GM19035 (cell line): ENCODE data around the gene SMOC1.

Source experiments
- ATAC-seq: cut with Tn5 transposase; IDR thresholded peaks from one replicate; pipeline ENCODE4 v1.9.1; 2021; ENCODE audit not compliant: unreplicated experiment

The SMOC1 gene

DNA sequence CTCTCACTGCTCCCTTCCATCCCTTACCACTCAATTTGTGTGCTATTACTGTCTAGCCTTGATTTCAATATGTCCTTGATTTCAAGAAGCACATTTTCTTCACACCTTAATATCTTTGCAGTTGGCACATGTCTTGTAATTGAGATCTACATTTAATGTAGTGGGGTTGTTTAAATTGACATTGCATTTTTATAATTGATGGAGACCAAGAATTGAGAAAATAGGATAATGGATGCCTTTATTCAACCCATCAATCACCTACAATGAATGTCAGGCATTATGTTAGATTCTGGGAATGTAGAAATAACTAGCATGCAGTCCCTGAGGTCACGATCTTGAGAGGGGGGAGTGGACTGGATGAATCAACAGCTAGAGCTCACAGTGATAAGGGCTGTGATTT, 94.6 kb downstream of the SMOC1 start:
- no peak for ATAC-seq

DNA sequence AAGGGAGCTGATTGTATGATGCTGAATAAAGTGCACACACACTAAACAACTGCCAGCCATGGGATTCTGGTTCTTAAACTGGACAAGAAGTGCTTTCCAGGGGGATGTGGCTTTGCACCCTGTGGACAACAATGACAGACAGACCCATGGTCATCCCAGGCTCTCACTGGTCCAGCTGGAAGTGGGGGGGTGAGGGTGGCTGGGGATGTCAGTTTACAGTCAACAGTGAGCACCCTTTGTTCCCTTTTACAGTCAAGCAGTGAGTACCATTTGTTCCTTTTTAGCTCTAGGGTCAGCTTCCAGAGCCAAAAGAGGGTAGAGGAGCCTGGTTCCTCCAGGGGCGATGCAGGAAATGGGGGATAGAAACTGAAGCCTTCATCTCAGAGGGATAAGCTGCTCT, 100.7 kb downstream of the SMOC1 start:
- no peak for ATAC-seq

DNA sequence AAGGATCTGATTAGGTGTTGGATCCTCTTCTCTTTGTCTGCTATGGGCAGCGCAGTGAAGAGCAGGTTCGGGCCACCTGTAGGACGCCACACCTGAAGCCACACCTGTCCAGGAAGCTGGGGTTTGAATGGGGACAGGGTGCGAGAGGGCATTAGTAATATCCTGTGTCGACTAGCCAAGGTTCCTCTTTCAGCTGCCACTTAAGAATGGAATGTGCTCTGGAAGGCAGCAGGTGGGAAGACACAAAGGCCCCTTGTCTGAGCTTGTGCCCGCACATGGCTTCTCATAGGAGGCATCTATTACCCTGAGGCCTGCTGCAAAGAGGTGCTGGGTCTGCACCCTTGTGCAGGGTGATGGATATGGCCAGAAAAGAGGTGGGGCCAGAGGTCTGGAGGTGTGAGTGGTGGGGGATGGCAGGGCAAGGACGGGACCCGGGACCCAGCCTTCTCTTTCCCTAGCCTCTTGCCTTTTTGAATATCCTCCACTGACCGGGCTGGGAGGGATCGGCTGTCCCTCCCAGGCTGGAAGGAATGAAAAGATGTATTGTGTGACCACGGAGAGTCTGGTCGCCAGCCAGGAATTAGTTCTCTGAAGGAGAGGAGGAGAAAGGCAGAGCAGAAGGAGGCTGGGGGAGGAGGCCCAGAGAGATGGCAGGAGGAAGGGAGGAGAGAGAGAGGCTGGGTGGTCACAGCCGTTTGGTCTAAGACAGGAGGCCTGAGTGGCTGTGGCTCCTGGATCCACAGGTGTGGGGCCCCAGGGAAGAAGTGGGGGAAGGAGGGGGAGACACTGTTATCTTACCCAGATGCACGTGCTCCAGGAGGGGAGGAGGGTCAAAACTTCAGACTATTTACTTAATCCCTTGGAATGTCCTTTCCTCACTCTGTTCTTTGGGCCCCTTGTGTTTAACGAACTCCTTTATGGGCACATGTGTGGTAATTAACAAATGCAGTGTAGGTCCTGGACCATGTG, 101.5 kb downstream of the SMOC1 start:
- ATAC-seq, result no peak

DNA sequence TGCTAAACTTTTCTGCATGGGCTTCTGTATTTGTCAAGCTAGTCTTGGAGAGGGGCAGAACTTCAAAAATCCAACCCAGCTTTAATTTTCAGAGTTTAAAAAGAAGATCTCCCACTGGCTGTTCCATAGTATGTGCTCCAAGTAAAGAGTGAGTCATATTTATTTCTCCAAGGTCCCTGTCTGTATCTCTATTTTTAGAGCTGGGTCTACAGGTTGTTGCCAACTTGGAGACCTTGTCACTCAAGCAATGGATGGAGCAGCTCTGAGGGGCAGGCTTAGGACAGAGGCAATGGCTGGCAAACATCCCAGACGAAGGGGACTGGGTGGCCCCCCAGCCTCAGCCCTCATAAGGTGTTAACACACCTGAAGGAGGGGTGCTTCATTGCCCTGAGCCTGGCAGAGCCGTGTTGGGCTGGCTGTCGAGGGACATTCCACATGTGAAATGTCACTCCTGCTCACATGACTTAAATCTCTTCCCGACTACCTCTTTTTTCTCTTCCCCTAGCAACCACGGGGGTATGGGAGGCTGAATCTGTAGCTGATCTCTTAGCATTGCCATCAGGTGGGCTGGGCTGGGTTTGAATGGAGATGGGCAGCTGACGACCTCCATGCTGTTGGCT, 103.1 kb downstream of the SMOC1 start:
- no peak for ATAC-seq

DNA sequence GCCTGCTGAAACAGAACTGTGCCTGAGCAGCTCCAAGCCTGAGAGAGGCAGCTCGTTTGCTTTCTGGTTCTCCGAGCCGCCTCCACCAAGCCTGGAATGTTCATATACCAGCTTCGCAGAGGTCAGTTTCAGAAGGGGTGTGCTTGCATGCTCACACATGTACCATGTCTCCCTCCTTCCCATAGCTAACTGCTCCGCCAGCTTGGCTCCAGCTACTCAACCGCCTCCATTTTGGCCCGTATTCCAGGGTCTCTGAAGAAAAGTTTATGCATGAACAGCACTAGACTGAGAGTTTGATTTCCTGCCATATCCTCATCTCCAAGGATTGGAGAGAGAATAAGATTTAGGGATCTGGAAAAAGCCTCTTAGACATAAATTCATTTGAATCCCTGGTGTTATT, 103.7 kb downstream of the SMOC1 start:
- ATAC-seq, result no peak

DNA sequence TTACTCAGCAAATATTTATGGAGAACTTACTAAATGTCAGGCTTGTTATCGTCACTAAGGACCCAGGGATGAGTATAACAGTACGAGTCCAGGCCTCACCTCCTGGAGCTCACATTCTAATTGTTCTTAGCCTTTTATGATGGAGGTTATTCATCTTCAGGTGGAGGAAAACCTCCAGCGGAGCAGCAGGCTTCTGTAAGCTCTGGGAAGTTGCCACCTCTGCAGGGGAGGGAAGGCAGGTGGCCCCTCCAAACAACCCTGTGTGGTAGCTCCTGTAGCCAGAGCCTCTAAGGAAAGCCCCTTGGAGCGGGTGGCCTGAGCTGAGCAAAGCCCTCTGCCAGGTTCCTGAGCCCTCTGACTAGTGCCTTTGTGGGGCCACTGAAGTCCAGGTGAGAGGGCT, 104.1 kb downstream of the SMOC1 start:
- no peak for ATAC-seq

DNA sequence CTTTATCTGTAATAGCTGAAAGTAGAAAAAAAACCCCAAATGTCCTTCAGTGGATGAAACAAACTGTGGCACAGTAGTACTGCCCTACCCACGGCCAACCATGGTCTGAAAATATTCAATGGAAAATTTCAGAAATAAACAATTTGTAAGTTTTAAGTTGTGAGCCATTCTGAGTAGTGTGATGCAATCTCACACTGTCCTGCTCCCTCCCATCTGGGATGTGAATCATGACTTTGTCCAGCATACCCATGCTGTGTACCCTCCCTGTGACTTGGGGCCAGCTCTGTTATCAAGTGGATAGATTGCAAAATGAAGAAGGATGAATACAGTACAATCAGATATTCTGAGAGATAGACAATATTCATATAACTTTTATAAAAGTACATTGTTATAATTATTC, 106.2 kb downstream of the SMOC1 start:
- no peak for ATAC-seq

DNA sequence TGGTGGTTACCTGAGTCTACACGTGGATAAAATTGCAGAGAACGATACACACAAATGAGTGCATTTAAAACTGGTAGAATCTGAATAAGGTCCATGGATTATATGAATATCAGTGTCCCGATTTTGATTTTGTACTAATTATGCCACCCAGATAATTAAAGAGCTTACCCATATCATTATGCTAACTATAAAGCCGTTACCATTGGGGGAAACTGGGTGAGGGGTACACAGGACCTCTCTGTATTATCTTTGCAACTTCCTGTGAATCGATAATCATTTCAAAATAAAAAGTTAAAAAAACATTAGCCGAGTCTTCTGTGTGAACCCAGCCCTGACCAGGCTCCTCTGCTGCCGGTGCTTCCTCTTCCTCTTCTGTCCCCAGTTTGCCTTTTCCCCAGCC, 107.1 kb downstream of the SMOC1 start:
- ATAC-seq, result no peak

DNA sequence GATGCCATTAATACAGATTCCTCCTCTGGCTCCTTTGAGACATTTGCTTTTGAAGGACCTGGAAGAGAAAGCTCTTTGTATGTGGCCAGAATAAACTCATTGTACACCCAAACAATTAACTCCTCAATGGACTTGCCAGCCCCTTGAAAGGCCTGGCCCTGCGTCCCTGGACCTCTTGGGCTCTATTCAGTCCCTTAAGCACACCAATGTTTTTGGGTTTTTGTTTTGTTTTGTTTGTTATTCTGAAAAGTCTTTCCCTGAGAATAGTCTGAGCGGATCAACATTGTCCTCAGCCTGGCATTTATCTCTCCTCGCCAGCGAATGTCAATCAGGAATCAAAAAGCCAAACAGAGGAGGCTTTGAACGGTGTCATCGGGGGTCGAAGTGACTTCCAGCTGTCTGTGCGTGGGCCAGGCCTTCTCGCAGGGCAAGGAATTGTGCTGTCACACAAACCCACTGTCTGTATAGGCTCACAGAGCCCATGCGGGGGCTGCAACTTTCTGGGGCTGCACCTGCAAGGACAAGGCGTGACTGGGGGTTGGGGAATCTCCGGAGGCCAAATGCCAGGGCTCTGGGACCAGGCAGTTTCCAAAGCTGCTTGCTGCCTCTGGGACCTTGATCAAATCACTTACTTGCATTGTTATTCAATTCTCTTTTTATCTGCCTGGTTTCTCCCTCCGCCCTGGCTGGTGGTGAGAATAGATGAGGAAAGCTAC, 108.3 kb downstream of the SMOC1 start:
- no peak for ATAC-seq

DNA sequence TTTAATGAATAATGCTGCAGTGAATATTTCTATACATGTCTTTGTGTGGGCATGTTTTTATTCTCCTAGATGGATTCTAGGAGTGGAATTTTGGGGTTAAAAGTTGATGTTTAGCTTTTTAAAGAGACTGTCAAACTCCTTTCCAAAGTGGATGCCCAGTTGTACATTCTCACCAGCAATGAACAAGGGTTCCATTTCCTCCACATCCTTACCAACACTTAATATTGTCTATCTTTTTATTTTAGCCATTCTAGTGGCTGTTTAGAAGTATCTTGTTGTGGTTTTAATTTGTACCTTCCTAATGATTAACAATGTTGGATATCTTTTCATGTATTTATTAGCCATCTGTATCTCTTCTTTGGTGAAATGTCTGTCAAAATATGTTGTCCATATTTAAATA, 109.8 kb downstream of the SMOC1 start:
- no peak for ATAC-seq

DNA sequence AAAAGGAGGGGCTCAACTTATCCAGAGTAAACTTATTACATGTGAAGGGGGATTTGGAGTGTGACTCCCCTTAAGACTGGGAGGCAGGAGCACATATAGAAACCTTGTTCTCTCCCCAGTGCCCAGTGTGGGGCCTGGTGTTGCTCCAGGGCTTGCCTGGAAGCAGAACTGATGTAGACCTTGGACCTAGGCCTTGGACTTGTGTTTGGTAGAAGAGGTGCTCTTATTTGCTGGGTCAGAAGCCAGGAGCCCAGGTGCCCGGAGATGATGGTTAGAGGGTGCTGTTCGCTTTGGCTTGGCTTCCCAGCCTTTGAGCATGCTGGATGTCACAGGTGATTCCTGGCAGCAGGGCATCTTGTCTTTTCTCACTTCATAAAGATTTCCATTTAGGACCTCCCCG, 110.4 kb downstream of the SMOC1 start:
- ATAC-seq, result no peak

DNA sequence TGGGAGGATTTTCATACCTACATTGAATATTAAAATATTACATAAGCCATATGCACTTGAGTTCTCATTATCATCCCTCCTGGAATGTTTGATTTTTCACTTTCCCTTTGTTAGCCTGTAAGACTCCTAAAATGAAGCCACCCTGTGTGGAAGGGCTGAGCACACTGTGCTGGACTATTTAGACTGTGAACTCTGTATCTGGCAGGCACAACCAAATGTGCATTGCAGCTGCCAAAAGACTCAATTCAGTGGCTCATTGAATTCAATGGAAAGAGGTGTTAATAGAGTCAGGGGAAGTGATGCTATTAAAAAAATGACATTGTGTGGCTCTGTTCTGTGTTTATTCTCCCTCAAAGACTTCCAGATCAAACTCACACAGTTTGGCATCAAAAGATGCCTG, 111.1 kb downstream of the SMOC1 start:
- ATAC-seq, result no peak

DNA sequence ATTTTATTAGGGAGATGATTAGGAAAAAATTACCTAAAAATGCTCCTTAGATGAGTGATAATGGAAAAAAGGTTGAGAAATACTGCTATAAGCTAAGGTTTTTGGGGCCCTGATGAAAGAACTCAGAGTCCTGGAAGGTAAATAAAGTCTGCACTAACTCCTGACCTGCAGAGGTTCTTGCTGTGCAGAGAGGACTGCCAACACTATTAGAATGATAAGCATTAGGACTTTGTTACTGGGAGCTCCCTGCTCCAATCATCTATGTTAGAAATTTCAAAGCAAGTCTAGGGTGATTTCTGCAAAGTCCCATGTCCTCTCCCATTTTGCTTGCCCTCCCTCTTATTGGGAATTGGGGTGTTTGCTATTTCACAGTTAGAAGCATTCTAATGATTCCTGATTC, 112.2 kb downstream of the SMOC1 start:
- ATAC-seq, result no peak

DNA sequence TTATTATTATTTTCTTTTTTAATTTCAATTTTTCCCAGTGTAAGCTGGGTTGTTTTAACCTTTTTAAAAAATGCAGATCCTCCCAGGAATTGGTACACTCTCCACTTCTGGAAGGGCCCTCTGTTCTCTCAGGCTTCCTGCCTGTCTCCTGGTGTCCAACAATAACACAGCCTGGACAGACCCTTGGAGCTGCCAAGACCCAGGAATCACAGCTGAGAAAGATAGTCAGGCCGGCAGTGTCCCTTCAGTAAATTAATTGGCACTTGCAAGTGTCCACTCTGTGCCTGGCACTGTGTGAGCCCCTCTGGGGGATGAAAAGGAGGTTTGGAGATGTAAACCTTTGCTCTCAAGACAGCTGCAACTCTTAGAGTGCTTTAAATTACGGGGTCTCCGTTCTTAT, 113.3 kb downstream of the SMOC1 start:
- ATAC-seq, result no peak

DNA sequence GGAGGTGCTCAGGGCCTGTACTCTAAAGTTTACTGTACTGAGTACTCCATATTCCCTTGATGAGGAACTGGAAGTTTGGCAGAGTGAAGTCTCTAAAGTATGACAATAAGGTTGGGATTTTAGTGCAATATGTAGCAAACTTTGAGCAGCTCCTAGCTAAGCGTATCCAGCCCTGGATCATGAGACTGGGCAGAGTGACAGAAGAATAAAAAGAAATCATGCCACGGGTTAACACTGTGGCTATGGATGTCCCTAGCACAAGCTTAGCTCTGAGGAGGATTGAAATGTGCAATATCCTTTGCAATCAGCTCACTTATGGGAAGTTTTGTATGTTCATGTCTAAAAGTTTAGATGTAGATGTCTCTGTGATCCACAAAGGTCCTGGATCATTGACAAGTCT, 114.1 kb downstream of the SMOC1 start:
- ATAC-seq, result no peak

DNA sequence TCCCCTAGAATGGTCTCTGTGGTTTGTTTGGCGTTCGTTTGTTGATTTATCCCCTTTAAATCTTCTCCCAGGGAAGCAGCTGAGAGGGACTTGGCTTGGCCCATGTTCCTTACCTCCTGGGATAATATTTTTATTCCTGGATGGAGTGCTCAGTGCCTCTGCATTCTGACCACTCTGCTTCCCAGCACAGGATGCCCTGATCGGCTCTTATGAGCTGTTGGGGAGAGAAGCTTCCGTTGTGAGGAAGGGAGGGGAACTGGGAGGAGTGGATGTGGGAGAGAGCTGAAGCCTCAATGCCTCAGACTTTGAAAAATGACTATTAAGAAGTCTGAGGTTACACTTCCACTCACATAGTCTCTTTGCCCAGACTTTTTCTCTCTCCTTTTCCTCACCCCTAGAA, 114.8 kb downstream of the SMOC1 start:
- no peak for ATAC-seq

DNA sequence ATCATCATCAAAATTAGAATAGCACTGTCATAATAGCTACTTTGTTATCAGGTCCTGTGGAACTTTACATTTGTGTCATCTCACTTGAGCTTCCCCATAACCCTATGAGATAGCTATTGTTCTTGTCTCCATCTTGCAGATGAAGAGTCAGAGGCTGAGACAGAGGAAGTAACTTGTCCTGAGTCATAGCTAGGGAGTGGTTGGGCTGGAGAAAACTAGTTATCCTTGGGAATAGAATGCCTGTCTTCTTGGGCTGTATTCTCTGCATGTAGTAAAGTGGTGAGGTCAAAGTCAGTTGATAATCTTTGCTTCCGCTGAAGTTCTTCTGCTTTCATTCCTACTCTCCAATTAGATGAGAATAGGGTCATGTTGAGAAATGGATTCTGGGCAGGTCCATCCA, 117.0 kb downstream of the SMOC1 start:
- ATAC-seq, result no peak

DNA sequence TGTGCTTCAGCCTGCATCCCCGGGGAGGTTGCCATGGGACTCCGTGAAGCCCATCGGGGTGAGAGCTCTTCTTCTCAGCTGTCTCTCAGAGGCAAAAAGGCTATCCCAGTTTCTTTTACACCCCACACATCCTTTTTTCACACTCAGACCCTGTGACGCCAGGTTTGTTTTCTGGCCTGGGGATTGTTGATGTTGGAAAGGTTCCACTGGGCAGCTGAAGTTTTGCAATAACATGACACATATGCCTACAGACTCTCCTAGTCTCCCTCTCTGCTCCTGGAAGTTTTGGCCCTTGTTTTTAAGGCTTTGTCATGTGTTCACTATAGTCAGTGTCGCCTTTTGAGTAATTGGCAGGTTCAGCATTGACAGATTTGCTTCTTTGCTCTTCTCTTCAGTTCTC, 118.6 kb downstream of the SMOC1 start:
- no peak for ATAC-seq

DNA sequence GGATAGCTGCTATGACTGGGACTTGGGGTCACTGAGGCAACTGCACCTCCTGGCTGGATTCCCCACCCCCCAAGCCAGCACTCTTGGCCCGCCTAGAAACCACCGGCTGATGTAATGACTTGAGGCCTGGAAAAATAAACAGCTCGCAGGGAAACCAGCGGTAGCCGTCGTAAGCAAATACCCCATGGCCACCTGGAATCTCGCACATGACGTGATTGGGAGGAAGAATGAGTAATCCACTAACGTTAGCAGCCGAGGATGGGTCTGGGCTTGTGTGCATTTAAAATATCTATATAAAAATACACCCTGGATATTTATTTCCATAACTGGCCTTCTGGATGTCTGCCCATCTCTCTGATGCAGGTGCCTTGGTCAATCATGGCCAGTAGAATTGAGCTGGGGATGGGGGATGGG, 120.1 kb downstream of the SMOC1 start:
- no peak for ATAC-seq

DNA sequence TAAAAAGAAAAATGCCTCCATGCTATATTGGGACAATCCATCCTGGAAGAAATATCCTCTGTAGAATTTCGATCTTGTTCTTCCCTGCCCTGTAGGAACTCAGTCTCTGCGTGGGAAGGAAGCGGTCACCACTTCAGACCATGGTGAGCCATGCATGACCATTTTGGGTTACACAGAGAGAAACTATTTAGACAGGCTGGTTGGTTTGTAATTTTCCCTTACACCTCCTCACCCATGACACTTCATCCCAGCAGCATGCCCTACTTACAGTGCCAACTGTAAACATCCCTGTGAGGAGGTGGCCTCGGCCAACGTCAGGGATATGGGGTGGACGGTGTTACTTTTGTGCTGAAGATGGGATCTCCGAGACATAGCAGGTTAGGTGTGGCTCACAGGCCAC, 121.4 kb downstream of the SMOC1 start:
- no peak for ATAC-seq

DNA sequence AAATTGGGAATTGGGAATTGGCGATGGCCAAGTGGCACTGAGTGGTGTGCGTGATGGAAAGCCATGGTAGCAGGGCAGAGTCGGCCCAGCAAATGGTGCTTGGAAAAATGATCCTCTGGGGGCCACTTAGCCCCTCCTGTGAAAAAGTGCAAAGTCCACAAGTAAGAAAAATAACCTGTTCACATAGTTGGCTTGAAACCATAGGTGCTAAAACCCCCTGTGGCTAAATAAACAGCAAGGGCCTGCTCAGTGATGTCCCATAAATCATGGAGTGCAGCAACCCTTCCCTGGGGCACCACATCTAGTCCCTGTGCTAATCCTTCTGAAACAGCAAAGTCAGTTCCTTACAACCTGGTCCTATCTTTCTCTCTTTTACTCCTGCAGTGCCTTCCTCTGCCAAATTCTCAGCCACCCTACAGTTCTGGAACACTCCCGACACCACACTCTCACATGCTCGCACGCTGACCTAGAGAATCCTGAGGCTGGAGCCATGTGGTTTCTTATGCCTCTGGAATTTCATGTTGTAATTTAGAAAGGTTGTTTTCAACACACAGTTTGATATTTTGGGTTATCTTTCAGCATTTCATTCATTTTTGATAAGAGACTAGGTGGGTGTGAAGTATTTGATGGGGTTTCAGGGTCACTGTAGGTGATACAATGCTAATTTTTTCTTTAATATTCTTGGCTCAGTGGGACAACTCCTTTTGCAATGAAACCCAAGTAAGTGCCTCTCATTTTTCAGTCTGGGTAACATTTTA, 123.6 kb downstream of the SMOC1 start:
- no peak for ATAC-seq
